ENCODE data around the gene ZGPAT.
A peak's percentile ranks its signal among the peaks of the same experiment; 100 is the strongest.

ZGPAT gene

DNA sequence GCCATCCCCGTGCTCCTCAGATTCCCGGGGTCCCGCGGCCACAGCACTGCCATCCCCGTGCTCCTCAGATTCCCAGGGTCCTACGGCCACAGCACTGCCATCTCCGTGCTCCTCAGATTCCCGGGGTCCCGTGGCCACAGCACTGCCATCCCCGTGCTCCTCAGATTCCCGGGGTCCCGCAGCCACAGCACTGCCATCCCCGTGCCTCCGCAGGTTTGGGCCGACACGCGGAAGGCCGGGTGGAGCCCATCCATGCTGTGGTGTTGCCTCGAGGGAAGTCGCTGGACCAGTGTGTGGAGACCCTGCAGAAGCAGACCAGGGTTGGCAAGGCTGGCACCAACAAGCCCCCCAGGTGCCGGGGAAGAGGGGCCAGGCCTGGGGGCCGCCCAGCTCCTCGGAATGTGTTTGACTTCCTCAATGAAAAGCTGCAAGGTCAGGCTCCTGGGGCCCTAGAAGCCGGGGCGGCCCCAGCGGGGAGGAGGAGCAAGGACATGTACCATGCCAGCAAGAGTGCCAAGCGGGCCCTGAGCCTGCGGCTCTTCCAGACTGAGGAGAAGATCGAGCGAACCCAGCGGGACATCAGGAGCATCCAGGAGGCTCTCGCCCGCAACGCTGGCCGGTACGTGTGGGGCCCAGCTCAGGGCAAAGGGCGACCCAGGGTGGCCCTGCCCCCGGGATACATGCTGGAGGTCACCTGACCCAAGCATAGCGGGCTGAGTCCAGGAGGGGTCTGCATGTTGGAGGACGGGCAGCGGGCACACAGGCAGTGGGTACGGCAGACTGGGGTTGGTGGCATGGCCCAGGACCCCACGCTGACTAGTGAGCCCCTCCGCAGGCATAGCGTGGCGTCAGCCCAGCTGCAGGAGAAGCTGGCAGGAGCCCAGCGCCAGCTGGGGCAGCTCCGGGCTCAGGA is 27.4 kb downstream of the ZGPAT start:
- DNase-seq, result no peak

DNA sequence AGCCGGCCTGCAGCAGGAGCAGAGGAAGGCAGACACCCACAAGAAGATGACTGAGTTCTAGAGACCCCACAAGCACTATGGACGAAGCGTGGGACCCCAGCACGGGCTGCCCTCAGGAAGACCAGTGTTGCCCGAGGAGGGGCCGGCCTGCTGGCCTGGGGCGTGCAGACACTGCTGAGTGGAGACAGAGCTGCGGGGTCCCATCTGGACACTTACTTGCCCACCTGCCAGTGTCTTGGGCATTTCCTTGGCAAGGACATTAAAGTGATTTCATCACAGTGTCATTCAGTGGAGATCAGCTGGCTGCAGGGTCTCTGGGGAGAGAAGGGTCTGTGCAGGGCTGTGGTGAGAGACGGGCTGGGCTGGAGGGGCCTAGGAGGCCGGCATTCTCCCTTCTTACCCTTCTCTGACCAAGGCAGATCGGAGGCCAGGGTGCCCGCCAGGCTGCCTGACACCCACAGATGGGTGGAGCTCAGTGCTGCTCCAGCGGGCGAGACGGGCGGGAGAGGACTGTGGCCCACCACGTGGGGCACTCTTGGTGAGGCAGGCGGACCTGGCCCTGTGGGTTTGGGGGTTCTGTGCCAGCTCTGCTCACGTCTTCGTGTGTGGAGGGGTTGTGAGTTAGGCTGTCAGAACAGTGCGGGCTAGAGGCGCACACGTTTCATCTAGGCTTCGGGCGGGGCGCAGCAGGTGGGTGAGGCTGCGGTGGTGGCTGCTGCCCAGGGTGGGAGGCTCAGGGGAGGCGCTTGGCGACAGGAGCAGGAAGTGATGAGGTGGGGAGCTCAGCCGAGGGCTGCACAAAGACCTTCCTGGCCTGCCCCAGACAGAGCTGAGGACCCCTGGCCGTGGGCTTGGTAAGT is 28.2 kb downstream of the ZGPAT start, which contains the start of gene LIME1:
LIME1 (plus strand) TSS at position 806 of the 860 bp plus-strand sequence. CDS start 886 bp downstream, outside the sequence.
- DNase-seq, result no peak

DNA sequence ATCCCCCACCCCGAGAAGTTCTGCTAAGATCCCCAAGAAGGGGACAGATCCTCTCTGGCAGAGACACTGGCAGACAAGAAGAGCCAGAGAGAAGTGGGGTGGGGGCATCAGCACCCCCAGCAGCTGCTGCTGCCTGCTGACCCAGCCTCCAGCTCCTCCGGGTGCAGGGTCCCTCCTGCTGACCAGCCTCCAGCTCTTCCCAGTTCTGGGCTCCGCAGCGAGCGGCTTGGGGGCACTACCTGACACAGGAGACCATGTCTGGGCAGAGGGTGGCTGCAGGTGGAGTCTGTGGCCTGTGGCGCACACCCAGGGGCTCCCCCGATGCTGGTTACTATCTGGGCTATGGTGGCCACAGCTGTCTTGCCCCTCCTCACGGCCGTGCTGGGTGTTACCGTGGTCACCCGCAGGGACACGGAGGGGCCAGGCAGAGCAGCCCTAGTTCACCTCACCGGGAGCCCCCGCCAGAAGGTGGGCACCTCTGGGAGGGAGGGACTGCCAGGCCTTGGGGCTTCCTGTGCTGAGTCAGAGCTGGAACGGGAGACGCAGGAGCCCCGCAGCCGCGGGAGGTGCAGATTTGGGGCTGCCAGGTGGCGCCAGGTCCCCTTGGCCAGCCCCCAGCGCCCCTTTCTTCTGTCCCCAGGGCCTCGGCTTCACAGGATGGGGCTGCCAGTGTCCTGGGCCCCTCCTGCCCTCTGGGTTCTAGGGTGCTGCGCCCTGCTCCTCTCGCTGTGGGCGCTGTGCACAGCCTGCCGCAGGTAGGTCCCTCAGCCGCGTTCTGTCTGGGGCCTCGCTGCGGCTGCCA is 29.3 kb downstream of the ZGPAT start:
- DNase-seq, result no peak

DNA sequence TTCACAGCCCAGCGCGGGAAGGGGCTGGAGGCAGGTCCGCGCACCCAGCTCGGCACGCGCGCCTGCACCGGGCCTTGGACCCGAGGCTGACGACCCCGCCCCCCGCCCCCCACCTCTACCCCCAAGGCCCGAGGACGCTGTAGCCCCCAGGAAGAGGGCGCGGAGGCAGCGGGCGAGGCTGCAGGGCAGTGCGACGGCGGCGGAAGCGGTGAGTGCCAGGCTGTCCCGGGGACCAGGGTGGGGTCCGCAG is 29.8 kb downstream of the ZGPAT start:
- DNase-seq, result no peak

GRCh38 chr20:63737945-63738686 is 30.3 kb downstream of the ZGPAT start:
- DNase-seq, result no peak

GRCh38 chr20:63738687-63739129 is 30.9 kb downstream of the ZGPAT start:
- DNase-seq, result no peak

DNA sequence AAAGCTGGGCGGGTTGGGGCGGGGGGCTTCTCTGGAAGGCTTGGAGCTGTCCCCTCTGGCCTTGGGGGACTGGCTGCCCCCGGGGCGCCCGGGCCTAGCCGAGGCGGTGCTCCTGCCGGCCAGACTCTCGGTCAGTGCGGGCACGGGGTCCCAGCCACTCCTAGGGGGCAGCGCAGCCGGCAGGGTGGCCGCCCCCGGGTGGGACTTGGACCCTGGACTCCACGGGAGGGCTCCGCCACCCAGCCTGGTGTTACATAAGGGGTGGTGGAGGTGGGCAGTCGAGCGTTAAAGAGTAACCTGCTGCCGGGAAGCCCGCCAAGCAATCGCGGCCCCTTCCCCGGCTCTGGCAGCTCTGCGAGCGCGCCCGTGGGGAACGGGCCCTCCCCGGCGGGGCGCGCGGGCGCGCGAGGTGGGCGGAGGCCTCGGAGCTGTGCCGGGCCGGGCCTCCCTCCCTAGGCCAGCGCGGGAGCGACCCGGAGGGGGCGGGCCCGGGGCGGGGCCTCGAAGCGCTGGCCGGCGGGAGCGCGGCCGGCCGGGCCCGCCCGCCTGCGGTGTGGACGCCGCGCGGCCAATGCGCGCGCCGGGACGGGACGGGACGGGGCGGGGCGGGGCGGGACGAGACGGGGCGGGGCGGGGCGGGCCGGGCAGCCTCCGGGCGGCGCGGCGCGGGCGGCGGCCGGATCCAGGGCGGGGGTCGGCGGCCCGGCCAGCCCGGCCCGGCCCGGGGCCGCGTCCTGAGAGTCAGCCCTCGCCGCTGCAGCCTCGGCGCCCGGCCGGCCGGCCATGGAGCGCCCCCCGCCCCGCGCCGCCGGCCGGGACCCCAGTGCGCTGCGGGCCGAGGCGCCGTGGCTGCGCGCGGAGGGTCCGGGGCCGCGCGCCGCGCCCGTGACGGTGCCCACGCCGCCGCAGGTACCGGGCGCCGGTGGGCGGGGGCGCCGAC is 31.6 kb downstream of the ZGPAT start, which contains the start of gene SLC2A4RG:
SLC2A4RG (plus strand) TSS at position 647 of the 940 bp plus-strand sequence; CDS start at position 784, 137 bp downstream.
- DNase-seq, result peak; percentile 60

DNA sequence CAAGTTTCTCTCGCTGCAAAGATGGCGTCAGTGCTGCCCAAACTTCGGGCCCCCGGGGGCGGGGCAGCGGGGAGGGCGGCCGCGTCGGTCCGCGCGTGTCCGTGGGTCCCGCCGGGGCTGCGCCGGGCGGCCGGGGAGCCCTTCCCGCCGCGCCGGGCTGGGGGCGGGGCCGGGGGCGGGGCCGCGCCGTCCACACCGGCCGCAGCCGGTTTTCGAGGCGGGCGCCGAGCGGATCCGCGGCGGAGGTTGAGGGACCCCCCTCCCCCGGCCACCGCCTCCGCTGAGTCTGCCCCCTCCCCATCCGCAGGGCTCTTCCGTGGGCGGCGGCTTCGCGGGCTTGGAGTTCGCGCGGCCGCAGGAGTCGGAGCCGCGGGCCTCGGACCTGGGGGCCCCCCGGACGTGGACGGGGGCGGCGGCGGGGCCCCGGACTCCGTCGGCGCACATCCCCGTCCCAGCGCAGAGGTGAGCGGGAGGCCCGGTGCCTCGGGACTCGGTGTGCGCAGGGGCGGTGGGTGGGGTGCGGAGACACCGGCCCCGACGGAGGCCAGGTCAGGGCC is 32.3 kb downstream of the ZGPAT start:
- peak; percentile 32 for DNase-seq

DNA sequence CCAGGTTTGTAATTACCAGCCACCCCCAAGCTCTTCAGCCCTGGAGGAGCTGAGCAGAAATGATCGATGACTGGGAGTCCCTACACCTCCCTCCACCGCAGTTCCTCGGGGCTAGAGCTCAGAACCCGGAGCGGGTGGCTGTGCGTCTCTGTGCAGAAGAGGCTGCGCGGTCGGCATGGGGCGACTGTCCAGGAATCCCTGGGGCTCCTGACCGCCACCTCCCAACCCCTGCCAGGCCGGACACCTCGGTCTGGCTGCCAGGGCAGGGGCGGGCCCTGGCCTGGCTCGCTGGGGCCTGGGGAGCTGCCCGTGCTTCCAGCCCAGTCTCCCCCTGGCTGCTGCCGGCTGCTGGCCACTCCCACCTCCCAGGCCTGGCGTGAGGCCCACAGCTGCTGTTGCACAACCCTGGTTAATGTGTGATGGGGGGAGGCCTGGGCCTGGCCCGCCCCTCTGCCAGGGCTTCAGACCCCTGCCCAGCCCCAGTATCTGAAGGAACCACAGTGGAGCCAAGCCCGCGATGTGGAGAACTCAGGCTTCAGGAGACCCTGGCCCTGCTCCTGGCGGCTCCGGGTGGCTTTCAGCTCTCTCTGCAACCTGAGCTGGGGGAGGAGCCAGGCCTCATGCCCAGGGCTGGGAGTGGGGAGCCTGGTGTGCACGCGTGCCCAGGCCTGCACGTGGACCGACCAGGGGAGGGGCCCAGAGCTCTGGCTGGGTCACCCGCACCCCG is 33.0 kb downstream of the ZGPAT start:
- peak; percentile 71 for DNase-seq

- no peak for DNase-seq
Observed at GRCh38 chr20:63741354-63741675, 33.5 kb downstream of the ZGPAT start.

DNA sequence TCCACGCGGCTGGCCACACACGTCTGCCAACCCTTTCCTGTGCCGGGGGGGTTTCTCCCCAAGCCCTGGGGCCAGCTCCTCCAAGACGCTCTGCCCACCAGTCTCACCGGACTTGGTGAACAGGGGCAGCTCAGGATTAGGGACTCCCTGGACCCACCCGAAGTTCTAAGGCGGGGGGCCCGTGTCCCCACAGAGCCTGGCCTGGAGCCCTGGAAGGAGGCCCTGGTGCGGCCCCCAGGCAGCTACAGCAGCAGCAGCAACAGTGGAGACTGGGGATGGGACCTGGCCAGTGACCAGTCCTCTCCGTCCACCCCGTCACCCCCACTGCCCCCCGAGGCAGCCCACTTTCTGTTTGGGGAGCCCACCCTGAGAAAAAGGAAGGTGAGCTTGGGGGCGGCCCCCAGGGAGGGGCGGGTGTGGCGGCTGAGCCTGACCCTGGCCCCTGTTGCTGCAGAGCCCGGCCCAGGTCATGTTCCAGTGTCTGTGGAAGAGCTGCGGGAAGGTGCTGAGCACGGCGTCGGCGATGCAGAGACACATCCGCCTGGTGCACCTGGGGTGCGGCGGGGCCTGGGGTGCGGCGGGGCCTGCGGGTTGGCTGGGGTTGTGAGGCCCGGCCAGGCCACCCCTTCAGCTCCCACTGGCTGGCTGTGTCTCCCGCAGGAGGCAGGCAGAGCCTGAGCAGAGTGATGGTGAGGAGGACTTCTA is 34.0 kb downstream of the ZGPAT start:
- DNase-seq, result no peak

- no peak for DNase-seq
Observed at GRCh38 chr20:63742381-63743024, 34.7 kb downstream of the ZGPAT start.

DNA sequence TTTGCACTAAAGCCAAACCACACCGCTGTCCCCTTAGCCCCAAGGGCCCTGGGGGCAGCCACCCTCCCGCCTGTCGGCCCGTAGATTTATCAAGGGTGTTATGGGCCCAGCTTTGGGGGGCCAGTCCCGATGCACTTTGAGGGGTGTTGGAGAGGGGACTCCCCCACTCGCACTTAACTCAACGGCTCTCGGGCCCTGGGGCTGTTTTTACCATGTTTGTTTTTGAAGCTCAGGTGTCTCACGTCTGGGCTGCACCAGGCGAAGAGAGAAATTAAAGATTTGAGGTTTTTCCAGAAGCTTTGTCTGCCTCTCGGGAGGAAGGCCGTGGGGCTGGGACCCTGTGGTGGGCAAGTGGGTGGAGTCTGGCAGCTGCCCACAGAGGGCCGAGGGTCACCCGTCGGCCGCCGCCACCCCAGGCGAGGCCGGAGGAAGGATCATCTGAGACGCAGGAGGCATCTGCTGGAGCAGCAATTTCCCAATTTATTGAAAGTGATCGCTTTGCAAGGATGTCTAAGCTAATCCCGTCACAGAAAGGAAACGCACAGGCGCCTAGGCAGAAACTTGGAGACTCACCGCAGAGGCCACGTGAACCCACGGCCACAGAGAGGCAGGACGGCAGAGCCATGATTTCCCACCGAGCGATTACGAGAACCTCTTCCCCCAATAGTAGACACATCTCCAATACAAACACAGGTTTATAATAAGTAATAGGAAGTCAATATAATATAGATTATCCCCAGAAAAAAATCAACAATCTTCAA is 35.6 kb downstream of the ZGPAT start:
- no peak for DNase-seq

DNA sequence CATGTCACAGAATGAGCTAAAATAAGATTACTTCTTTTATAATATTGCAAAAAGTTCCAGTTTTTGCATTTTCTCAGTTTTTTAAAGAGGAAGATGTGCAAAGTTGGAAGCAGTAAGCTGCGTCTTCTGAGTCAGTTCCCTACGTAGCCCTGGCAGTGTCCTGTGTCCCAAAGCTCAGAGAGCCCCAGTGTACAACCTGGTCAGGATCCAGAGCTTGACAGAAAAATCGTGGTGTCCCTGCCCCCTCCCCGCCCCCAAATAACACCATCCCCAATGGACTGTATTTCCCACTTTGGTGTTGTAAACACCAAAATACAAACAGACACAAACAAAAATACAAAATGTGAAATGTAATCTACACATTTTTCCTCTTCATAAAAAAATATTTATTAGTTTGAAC is 36.3 kb downstream of the ZGPAT start:
- no peak for DNase-seq

- DNase-seq, result no peak
Observed at GRCh38 chr20:63744574-63745423, 37.0 kb downstream of the ZGPAT start.

DNA sequence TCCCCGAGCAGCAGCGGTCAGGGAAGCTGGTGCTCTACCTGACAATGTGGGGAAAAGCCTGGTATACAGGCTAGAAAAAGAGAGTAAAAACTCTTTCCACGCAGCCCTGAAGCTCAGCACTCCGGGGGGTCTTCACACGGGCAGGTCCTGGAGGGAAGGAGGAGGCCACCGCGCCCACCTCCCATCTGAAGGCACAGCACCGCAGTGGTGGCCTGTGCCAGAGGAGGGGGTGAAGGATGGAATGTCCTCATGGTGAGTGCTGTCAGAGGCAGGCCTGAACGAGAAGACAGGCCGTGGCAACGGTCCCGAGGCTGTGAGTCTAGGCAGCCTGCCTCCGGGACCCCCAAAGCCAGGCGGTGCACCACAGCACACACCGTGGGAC is 37.6 kb downstream of the ZGPAT start:
- DNase-seq, result no peak
